ENCODE measurements around the gene FARSA.

GRCh38 chr19:12946092-12946721 is 12.7 kb upstream of the FARSA start:
- no peak for TF ChIP-seq EZH2 (IDR thresholded peaks at IDR 0.05; ENCODE audit: borderline replicate concordance, control insufficient read depth, low read depth, low read length)
- no peak for TF ChIP-seq HCFC1 (IDR thresholded peaks at IDR 0.05; ENCODE audit: low read length)
- no peak for TF ChIP-seq YY1 (IDR thresholded peaks at IDR 0.05; ENCODE audit: low read depth, low read length)
- TF ChIP-seq CTCF (IDR thresholded peaks at IDR 0.05 in 2 of 3, conservative IDR thresholded peaks at IDR 0.05 in 1 of 3; ENCODE audit: control insufficient read depth in 2 of 3, extremely low read depth in 1 of 3, insufficient read depth in 1 of 3, low read depth in 3 of 3, low read length in 3 of 3) = no peak
- TF ChIP-seq DPF2 (IDR thresholded peaks at IDR 0.05) = no peak

Data from GM12878 (cell line).